NCI-H2029 treated with DMSO at 0.1 percent for 48 hours (cell line): ENCODE data around the gene UBE2K.
"Not testable (repeated sequence)": the region's sequence is repeated elsewhere in the genome, so short reads cannot be mapped to it uniquely, and the experiment has no call there.

Experiments used
- DNase-seq: peaks from one replicate; lab custom pipeline; 2025; lab: John Stamatoyannopoulos, UW

UBE2K gene

GRCh38 chr4:39689970-39690369, 8.0 kb upstream of the UBE2K start:
- DNase-seq: no peak

- DNase-seq: no peak
Observed at GRCh38 chr4:39698424-39699009, 581 bp downstream of the UBE2K start.

- no peak for DNase-seq
Observed at GRCh38 chr4:39699687-39700409, 1.9 kb downstream of the UBE2K start.

GRCh38 chr4:39700554-39700953, 2.6 kb downstream of the UBE2K start:
- DNase-seq: no peak

GRCh38 chr4:39702716-39703115, 4.8 kb downstream of the UBE2K start:
- no peak for DNase-seq

- DNase-seq: not testable (repeated sequence)
Observed at GRCh38 chr4:39704789-39705188, 6.9 kb downstream of the UBE2K start.

DNA sequence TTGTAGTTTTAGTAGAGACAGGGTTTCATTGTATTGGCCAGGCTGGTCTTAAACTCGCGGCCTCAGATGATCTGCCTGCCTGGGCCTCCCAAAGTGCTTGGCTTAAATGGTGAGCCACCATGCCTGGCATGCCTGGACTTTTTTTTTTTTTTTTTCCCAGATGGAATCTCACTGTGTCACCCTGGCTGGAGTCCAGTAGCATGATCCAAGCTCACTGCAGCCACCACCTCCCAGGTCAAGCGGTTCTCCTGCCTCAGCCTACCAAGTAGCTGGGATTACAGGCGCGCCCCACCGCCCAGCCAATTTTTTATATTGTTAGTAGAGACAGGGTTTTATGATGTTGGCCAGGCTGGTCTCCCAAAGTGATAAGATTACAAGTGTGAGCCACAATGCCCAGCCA, 8.4 kb downstream of the UBE2K start:
- no peak for DNase-seq

DNA sequence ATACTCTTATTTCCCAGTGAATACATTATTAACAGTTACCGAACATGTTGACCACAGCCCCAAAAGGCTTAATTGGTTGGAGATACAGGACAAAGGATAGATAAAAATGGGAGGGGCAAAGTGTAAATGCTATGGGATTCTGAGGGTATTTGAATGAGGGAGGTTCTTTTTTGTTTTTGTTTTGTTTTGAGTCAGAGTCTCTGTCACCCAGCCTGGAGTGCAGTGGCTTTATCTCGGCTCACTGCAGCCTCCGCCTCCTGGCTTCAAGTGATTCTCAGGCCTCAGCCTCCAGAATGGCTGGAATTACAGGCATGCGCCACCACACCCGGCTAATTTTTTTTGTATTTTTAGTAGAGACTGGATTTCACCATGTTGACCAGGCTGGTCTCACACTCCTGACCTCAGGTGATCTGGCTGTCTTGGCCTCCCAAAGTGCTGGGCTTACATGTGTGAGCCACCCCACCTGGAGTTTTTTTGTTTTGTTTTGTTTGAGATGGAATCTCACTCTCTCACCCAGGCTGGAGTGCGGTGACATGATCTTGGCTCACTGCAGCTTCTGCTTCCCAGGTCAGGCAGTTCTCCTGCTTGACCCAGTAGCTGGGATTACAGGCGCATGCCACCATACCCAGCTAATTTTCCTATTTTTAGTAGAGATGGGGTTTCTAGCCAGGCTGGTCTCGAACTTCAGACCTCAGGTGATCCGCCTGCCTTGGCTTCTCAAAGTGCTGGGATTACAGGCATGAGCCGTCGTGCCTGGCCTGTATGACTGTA, 9.0 kb downstream of the UBE2K start:
- DNase-seq: no peak

- no peak for DNase-seq
Observed at GRCh38 chr4:39710098-39710896, 12.4 kb downstream of the UBE2K start.

- DNase-seq: no peak
Observed at GRCh38 chr4:39712819-39713607, 15.1 kb downstream of the UBE2K start.

DNA sequence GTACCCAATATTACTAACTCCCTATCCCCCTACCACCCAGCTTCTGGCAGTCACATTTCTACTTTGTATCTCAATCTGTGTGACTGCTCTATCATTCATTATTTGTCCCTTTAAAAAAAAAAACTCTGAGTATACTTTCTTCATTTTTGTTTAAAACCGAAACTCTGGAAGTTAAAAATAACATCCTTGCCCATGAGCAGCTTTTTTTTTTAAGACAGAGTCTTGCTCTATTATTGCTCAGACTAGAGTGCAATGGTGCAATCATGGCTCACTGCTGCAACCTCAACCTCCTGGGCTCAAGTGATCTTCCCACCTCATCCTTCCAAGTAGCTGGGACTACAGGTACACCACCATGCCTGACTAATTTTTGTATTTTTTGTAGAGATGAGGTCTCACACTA, 15.8 kb downstream of the UBE2K start:
- DNase-seq: no peak

DNA sequence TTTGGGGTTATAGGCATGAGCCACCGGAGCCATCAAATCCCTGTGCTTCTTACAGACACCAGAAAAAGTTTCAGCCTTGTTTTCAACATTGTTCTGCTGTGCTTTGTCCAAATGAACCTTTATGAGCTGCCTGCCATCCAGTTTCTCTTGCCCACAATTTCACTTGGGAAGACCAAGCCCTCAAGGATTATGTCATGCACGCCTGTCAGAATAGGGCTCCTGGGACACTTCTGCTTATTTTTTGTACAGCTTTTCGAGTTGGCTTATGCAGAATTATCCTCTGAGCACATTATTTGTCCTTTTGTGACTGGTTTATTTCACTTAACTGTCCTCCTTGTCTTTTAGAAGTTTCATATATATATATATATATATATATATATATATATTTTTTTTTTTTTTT, 16.2 kb downstream of the UBE2K start:
- DNase-seq: no peak

GRCh38 chr4:39715788-39716187, 17.9 kb downstream of the UBE2K start:
- no peak for DNase-seq

- DNase-seq: no peak
Observed at GRCh38 chr4:39716356-39716755, 18.4 kb downstream of the UBE2K start.

- not testable (repeated sequence) for DNase-seq
Observed at GRCh38 chr4:39717743-39718142, 19.8 kb downstream of the UBE2K start.

DNA sequence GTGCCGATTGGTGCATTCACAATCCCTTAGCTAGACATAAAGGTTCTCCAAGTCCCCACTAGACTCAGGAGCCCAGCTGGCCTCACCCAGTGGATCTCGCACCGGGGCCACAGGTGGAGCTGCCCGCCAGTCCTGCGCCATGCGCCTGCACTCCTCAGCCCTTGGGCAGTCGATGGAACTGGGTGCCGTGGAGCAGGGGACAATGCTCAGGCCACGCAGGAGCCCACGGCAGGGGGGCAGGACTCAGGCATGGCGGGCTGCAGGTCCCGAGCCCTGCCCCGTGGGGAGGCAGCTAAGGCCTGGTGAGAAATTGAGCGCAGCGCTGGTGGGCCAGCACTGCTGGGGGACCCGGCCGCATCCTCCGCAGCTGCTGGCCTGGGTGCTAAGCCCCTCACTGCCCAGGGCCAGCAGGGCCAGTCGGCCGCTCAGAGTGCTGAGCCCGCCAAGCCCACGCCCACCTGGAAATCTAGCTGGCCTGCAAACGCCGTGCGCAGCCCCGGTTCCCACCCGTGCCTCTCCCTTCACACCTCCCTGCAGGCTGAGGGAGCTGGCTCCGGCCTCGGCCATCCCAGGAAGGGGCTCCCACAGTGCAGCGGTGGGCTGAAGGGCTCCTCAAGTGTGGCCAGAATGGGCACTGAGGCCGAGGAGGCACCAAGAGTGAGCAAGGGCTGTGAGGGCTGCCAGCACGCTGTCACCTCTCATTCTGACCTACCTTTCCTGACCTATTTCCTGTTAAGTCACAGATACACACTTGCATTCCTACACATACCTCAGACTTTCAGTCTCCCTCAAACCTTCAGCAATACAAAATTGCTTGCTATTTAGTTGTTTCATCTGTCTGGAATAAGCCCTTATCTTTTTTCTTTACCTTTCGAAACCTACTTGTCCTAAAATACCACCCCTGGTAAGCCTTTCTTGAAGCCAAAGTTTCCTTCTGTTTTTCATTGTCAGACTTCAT, 20.7 kb downstream of the UBE2K start:
- DNase-seq: no peak

- DNase-seq: no peak
Observed at GRCh38 chr4:39719804-39720580, 22.1 kb downstream of the UBE2K start.

GRCh38 chr4:39721273-39721672, 23.3 kb downstream of the UBE2K start:
- not testable (repeated sequence) for DNase-seq

DNA sequence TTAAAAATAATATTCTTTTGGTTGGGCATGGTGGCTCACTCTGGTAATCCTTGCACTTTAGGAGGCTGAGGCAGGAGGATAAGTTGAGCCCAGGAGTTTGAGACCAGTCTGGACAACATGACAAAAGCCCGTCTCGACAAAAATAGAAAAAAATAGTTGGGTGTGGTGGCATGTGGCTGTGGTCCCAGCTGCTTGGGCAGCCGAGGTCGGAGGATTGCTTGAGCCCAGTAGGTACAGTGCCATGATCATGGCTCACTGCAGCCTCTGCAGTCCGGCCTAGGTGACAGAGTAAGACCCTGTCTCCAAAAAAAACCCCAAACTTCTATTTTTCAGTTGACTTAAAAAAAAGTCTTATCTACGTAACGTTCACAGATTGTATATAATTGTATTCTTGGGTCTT, 23.9 kb downstream of the UBE2K start:
- no peak for DNase-seq

DNA sequence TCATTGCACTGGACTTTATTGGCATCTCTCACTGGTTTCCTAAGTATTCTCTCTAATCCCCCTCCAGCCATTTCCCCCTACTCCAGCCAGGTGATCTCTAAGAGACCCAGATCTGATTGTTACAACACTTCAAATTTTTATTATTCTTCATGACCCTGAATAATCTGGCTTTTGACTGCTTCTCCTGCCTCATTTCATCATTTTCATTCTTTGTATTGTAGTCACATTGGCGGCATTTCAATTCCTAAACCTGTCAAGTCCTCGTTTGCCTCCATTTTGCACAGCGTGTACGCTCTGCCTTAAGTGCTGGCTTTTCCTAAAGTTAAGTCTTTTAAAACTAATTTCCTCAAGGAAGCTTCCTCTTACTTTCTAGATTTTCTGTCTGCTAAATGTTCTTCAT, 31.6 kb downstream of the UBE2K start:
- no peak for DNase-seq
